ENCODE data around the gene TEC. TPM values are rescaled to one million over a fixed set of nuclear protein-coding genes. Genes with fewer than 3 reads are reported as not detected.

Gene TEC
- polyA plus RNA-seq, 1 of the 3 experiments (the other 2 are of a cell fraction), result 0.85 TPM

GRCh38 chr4:48127682-48128404 is 141.8 kb downstream of the TEC start (continued):
- TF ChIP-seq RFX5 (IDR thresholded peaks at IDR 0.05; ENCODE audit: low read length) (no peak), CTCF (IDR thresholded peaks at IDR 0.05) (peak; percentile 79), POLR2AphosphoS5 (IDR thresholded peaks at IDR 0.05; ENCODE audit: low read depth, low read length) (peak; percentile 66; the same call in 1 of the 2 replicates), JUND (IDR thresholded peaks at IDR 0.05) (peak; percentile 98), EZH2phosphoT487 (IDR thresholded peaks at IDR 0.05; ENCODE audit: borderline replicate concordance, low read depth) (no peak), USF2 (IDR thresholded peaks at IDR 0.05; ENCODE audit: borderline replicate concordance, low read depth, low read length) (no peak), CHD2 (IDR thresholded peaks at IDR 0.05; ENCODE audit: low read length, partially characterized antibody) (no peak), TAF1 (IDR thresholded peaks at IDR 0.05; ENCODE audit: borderline replicate concordance, low read depth, low read length) (peak; percentile 12; the same call in 1 of the 2 replicates), NFIC (IDR thresholded peaks at IDR 0.05; ENCODE audit: borderline replicate concordance) (peak; percentile 93), ELF1 (IDR thresholded peaks at IDR 0.05) (peak; percentile 66), MXI1 (IDR thresholded peaks at IDR 0.05; ENCODE audit: low read depth, low read length) (no peak), EP300 (IDR thresholded peaks at IDR 0.05; ENCODE audit: borderline replicate concordance in 1 of 2, low read depth in 1 of 2, low read length in 1 of 2) (peak in 1 of 2 experiments; percentile 92; a peak in 1 of 4 replicates), RAD21 (IDR thresholded peaks at IDR 0.05; ENCODE audit: low read length) (peak; percentile 66), SIN3A (IDR thresholded peaks at IDR 0.05; ENCODE audit: borderline replicate concordance, low read depth, low read length) (peak; percentile 91; the same call in 1 of the 2 replicates), SMC3 (IDR thresholded peaks at IDR 0.05; ENCODE audit: low read depth, low read length) (peak; percentile 41), MEF2A (IDR thresholded peaks at IDR 0.05; ENCODE audit: borderline replicate concordance, low read depth) (peak; percentile 84), ZBTB33 (IDR thresholded peaks at IDR 0.05; ENCODE audit: borderline replicate concordance, low read depth) (peak; percentile 84), IRF3 (IDR thresholded peaks at IDR 0.05; ENCODE audit: low read depth, low read length) (no peak), RCOR1 (IDR thresholded peaks at IDR 0.05; ENCODE audit: low read length) (no peak)

All from SK-N-SH (cell line).